NCI-H446 treated with DMSO at 0.1 percent for 48 hours (cell line): ENCODE results near the gene HS3ST2.
A peak's percentile ranks its signal among the peaks of the same experiment; 100 is the strongest.
"Not testable (repeated sequence)": the region's sequence is repeated elsewhere in the genome, so short reads cannot be mapped to it uniquely, and the experiment has no call there.

Source experiments
- DNase-seq: peaks from one replicate; lab custom pipeline; 2025; lab: John Stamatoyannopoulos, UW

The HS3ST2 gene

GRCh38 chr16:22813223-22813947 is 577 bp upstream of the HS3ST2 start:
- no peak for DNase-seq

- DNase-seq: no peak
Observed at GRCh38 chr16:22814711-22815105, 746 bp downstream of the HS3ST2 start.

GRCh38 chr16:22815863-22816262 is 1.9 kb downstream of the HS3ST2 start:
- DNase-seq: no peak

- no peak for DNase-seq
Observed at GRCh38 chr16:22816475-22816874, 2.5 kb downstream of the HS3ST2 start.

- DNase-seq: not testable (repeated sequence)
Observed at GRCh38 chr16:22818736-22819135, 4.8 kb downstream of the HS3ST2 start.

- no peak for DNase-seq
Observed at GRCh38 chr16:22838681-22839080, 24.7 kb downstream of the HS3ST2 start.

GRCh38 chr16:22842031-22842430 is 28.1 kb downstream of the HS3ST2 start:
- not testable (repeated sequence) for DNase-seq

- no peak for DNase-seq
Observed at GRCh38 chr16:22843122-22843521, 29.2 kb downstream of the HS3ST2 start.

GRCh38 chr16:22843856-22844255 is 29.9 kb downstream of the HS3ST2 start:
- DNase-seq: no peak

GRCh38 chr16:22844416-22844815 is 30.5 kb downstream of the HS3ST2 start:
- DNase-seq: no peak

GRCh38 chr16:22847100-22847499 is 33.1 kb downstream of the HS3ST2 start:
- DNase-seq: no peak

GRCh38 chr16:22847690-22848089 is 33.7 kb downstream of the HS3ST2 start:
- no peak for DNase-seq

- DNase-seq: no peak
Observed at GRCh38 chr16:22848451-22848850, 34.5 kb downstream of the HS3ST2 start.

- no peak for DNase-seq
Observed at GRCh38 chr16:22849517-22849916, 35.6 kb downstream of the HS3ST2 start.

- DNase-seq: no peak
Observed at GRCh38 chr16:22855231-22855630, 41.3 kb downstream of the HS3ST2 start.

- DNase-seq: no peak
Observed at GRCh38 chr16:22857296-22858025, 43.5 kb downstream of the HS3ST2 start.

- no peak for DNase-seq
Observed at GRCh38 chr16:22859925-22860324, 46.0 kb downstream of the HS3ST2 start.

- DNase-seq: no peak
Observed at GRCh38 chr16:22861580-22861979, 47.6 kb downstream of the HS3ST2 start.

GRCh38 chr16:22862046-22862445 is 48.1 kb downstream of the HS3ST2 start:
- no peak for DNase-seq

GRCh38 chr16:22864375-22864774 is 50.4 kb downstream of the HS3ST2 start:
- DNase-seq: no peak

- no peak for DNase-seq
Observed at GRCh38 chr16:22868593-22869224, 54.7 kb downstream of the HS3ST2 start.

- no peak for DNase-seq
Observed at GRCh38 chr16:22871861-22872260, 57.9 kb downstream of the HS3ST2 start.

GRCh38 chr16:22874394-22874793 is 60.4 kb downstream of the HS3ST2 start:
- peak; percentile 43 for DNase-seq
